GM15510 (cell line): ENCODE data around the gene NSUN4.

Experiments used
- POLR2A ChIP-seq: IDR thresholded peaks from 3 replicates; pipeline ENCODE4 v1.6.1; 2011; ENCODE audit warnings: borderline replicate concordance; ENCODE audit not compliant: insufficient read length; ENCODE audit errors: extremely low read depth

The NSUN4 gene

DNA sequence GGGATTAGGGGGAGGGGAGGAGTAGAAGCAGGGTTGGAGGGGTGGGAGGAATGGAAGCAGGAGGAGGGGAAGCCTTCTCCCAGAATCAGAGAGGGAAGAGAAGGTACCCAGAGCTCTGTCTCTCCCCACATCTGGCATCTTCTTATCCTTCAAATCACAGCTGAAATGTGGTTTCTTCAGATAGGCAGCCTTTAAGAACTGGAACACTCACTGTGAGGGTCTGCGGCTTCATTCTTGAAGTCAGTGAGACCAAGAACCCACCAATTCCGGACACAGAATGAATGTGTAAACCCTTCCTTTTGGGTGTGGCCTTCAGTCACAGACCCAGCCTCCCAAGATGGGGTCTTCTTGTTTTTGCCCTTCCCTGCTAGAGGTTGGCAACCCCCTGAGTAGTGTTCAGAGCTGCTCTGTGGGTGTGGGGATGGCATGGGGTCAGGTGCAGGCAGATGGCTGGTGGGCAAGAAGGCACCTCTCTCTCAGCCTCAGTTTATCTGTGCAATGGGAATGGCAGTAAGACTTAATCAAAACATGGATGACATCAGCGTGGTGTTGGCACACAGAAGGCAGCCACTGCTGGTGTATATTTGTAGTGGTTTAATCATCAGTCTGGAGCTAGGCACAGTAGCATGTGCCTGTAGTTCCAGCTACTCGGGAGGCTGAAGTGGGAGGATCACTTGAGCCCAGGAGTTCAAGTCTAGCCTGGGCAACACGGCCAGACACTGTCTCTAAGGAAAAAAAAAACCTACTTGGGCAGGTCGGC is 60.7 kb downstream of the NSUN4 start:
- TF ChIP-seq POLR2A: no peak

DNA sequence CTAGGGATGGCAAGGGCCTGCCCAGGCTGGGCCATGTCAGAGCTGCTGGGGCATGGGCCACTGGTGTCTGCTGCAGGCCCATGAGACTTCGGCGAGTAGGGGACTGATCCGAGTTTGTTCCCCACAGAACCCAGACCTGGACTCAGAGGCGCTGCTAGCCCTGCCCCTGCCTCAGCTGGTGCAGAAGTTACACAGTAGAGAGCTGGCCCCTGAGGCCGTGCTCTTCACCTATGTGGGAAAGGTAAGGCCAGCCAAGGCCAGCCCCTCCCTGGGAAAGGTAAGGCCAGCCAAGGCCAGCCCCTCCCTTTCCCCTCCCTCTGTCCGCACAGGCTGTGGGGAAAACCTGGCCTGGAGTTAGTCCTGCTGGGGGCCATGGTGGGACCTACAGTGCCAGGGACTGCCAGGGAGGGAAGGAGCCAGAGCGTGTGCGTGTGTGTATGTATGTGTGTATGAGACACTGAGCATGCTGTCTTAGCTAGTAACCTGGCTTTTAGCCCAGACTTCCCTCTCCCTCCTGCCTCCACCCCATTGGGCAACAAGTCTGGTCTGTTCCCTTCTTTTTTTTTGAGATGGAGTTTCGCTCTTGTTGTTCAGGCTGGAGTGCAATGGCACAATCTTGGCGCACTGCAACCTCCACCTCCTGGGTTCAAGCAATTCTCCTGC is 61.5 kb downstream of the NSUN4 start:
- TF ChIP-seq POLR2A: no peak

DNA sequence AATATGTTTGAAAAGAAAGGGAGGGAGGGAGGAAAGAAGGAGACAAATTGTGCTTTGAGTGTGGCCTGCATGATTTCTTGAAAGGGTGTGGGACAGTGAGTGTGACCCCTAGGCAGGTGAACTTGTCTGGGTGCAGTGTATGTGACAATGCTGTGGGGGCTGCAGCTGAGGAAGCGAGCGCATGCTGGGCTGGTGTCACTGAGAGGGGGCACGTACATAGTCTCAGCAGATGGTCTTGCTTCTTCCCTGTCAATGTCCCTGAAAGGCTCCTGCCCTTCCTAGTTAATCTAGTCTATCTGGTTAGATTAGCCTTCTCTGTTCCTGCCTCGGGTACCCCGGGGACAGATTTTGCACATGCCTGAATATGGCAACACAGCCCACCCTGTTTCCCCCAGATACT is 63.3 kb downstream of the NSUN4 start:
- no peak for TF ChIP-seq POLR2A

DNA sequence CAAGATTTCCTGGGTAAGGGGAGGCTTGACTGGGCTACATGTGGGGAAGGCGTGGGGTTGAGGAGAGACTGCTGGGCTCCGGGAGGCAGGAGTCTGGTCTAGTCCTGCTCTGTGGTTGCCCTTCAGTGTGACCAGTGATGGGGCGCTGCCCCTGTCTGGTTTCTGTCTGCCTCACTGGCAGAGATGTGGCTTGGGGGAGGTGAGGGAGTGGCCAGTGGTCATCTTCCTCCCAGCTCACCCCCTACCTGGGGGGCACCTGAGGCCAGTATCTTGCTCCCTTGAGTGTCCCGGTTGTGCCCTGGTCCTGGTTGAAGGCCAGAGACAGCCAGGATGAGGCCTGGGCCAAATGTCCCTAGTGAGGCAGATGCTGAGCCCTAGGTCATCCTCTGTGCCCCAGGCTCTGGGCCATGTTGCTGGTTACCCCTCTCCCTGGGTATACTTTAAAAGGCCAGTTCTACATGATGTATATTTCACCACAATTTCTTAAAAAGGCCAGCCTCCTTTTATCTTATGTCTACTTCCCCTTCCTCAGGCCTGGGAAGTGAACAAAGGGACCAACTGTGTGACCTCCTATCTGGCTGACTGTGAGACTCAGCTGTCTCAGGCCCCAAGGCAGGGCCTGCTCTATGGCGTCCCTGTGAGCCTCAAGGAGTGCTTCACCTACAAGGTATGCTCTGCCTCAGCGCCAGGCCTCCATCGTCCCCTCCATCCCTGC is 64.0 kb downstream of the NSUN4 start:
- TF ChIP-seq POLR2A: no peak

DNA sequence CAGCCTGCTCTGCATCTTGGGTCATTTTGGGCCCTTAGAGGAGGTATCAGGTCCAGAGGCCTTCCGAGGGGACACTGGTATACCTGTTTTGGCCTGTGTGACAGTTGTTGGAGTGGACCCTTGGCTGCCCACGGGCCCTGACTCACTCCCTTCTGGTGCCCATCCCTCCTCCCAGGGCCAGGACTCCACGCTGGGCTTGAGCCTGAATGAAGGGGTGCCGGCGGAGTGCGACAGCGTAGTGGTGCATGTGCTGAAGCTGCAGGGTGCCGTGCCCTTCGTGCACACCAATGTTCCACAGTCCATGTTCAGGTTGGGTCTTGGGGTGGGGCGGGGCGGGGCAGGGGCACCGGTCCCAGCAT is 64.6 kb downstream of the NSUN4 start:
- no peak for TF ChIP-seq POLR2A

DNA sequence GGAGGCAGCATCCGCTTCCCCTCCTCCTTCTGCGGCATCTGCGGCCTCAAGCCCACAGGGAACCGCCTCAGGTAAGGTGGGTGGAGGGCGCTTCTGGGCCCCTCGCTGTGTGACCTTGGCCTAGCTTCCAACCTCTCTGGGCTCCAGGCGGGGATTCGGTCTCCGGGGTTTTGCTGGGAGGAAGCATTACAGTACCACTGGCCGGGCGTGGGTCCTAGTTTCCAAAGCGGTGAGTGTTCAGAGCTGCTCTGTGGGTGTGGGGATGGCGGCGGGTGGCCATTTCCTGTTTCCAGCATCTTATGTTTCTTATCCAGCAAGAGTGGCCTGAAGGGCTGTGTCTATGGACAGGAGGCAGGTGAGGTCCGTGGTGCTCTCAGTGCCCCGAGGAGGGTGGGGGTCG is 65.1 kb downstream of the NSUN4 start:
- no peak for TF ChIP-seq POLR2A

DNA sequence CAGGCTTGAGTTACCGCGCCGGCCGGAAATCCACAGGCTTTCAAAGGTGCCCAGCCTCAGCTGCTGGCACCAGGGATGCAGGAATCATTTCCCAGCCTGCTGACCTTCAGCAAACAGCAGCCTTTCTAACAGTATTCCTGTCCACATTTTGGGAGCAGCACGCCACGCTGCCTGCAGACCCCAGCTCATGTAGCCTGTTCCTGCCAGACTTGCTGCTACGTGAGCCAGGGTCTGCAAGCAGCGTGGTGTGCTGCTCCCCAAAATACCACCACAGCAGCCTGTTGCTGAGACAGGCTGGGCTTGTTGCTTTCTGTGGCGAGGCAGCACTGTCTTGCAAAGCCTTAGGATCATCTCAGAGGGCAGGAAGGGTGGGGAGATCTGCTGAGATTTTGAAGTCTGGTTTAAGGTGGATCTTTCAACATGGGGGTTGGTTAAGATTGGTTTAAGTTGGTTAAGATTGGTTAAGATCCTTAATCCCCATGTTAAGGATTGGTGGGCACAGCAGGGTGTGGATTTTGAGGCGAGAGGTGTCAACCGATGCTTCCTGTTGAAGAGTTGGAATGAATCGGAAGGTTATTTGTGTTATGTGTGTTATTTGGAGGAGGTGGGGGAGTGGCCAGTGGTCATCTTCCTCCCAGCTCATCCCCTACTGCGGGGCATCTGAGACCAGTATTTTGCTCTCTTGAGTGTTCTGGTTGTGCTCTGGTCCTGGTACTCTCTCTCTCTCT is 66.4 kb downstream of the NSUN4 start:
- no peak for TF ChIP-seq POLR2A

DNA sequence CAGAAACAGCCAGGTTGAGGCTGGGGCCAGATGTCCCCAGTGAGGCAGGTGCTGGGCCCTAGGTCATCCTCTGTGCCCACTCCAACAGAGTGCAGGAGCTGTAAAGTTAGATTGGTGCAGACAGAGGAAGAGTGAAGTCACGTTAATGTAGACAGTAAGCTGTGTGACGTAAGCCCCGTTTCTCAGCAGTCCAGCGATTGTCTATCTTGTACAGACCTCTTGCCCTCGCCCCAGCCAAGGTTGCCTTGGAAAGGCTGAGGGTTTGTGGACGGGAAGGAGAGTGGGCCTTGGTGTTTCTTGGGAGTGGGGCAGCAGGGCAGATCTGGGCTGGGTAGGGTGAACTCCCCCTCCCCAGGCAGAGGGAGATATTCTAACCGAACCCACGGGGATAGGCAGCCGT is 67.0 kb downstream of the NSUN4 start:
- TF ChIP-seq POLR2A: no peak

DNA sequence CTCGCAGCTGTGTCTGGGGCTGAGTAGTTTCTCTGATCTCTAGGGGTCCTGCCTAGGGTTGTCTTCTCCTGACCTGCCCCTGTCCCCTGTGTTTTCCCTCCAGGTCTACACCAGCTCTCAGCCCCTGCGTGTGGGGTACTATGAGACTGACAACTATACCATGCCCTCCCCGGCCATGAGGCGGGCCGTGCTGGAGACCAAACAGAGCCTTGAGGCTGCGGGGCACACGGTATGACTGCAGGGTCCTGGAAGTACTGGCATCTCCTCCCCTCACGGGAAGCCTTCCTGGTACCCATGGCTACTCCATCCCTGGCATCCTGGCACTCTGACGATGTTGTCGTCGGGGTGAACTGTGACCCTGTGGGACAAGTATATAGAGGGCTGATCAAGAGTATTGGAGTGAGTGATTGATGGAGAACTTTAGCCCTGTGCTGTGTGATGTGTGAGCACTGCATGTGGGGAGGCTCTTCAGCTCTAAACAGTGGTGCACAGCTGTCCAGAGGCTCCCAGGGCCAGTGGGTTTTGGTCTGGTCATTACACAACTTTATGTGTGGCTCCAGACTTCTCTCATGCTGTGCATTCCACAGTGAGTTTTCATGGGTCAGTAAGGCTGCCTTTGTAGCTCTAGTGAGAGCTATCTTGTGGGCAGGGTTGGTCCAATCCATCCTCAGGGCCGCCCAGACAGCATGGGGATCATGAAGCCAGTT is 67.9 kb downstream of the NSUN4 start:
- TF ChIP-seq POLR2A: no peak

DNA sequence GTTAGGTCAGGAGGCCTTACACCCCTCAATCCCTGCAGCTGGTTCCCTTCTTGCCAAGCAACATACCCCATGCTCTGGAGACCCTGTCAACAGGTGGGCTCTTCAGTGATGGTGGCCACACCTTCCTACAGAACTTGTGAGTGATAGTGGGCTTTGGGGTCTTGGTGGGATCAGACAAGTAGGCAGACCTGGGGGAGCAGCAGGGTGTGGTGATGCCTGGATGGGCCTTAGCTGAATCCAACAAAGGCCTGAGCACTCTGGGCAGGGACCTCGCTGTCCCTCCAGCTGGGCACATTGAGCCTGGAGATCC is 68.4 kb downstream of the NSUN4 start:
- TF ChIP-seq POLR2A: no peak

DNA sequence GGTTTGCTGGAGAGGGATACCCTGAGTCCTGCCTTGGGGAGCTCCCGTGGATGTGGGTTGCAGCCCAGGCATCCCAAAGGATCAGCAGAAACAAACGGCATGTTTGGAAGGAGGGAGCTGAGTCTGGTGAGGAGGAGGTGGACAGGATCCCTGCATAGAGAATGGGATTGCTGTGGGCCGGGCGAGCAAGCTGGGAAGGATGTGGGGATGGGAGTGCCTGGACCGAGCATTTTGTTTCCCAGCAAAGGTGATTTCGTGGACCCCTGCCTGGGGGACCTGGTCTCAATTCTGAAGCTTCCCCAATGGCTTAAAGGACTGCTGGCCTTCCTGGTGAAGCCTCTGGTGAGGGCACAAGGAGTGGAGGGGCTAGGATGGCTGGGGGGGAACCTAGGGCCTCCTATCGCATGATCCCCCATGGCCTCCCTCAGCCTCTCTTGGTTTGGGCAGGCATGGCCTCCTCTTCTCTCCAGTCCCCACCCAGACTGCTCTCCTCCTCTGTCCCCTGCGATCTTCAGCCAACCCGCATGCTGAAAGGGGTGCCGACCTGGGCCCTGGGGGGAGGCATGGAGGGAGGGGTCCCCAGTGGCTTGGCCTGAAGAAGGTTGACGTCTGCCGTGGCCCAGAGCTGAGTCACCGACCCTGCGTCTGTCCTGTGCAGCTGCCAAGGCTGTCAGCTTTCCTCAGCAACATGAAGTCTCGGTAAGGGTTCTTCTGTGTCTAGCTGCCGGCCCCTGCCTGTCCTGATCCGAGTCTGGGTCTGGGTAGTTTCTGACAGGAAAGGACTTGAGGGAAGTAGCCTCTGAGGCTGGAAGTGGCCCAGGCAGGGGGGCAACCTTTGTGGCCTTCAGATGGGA is 69.8 kb downstream of the NSUN4 start:
- no peak for TF ChIP-seq POLR2A

DNA sequence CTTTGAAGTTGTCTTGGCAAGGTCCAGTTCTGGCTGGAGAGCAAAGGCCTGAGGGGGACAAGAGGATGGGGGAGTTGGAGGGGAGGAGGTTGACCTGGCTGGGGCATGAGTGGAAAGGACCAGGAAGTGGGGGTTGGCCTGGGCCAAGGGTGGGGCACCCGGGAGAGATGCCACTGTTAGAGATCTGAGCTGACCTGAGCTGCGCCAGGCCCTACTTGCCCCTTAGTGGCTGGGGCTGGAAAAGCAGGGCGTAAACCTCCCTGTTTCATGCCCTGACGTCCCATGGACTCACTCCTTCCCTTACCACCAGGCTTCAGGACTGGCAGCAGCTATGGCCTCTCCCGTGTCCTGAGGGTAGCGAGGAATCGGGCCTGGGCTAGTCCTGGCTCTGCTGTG is 70.4 kb downstream of the NSUN4 start:
- no peak for TF ChIP-seq POLR2A
